HG03575 (cell line): ENCODE results near the gene THSD4.
"Not testable (repeated sequence)": the region's sequence is repeated elsewhere in the genome, so short reads cannot be mapped to it uniquely, and the experiment has no call there.

Experiments
- ATAC-seq: cut with Tn5 transposase; IDR thresholded peaks from one replicate; pipeline ENCODE4 v1.9.1; 2021; ENCODE audit not compliant: unreplicated experiment, insufficient number of reproducible peaks, low FRiP score; ENCODE audit errors: extremely low read depth

The THSD4 gene

DNA sequence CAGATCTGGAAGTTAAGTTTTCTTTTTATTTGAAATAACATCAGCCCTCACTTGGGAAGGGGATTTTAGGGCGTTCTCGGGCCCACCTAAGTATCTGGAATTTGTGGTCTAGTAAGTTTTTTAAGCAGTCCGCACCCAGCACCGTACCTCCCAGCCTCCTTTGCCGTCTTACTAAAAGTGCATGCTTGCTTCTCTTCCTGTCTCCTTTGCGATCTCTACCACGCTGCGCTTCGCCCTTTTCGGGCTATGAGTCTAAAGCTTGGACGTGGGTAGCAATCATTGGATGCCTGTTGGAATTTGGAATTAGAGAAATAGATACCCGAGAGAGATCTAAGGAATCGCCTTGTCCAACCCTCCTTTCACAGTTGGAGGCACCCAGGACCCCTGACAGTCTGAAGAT, 1.1 kb downstream of the THSD4 start:
- ATAC-seq, result no peak

DNA sequence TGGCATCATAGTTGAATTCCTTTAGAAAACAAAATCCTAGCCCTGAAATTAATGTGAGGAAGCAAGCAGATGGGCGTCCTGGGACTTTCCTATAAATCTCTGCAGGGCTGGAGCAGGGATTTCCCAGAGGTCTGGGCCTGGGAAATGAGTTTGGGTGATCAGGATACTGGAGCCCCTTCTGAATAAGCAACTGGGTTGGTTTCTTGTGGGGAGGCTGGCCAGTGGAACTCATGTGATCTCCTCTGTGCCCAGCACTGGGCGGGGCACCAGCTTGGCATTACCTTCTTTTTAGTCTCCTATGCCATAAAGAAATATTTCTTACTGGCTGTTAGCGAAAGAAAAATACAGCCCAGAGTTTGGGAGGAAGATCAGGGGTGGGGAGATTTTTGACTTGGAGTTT, 1.7 kb downstream of the THSD4 start:
- ATAC-seq, result no peak

DNA sequence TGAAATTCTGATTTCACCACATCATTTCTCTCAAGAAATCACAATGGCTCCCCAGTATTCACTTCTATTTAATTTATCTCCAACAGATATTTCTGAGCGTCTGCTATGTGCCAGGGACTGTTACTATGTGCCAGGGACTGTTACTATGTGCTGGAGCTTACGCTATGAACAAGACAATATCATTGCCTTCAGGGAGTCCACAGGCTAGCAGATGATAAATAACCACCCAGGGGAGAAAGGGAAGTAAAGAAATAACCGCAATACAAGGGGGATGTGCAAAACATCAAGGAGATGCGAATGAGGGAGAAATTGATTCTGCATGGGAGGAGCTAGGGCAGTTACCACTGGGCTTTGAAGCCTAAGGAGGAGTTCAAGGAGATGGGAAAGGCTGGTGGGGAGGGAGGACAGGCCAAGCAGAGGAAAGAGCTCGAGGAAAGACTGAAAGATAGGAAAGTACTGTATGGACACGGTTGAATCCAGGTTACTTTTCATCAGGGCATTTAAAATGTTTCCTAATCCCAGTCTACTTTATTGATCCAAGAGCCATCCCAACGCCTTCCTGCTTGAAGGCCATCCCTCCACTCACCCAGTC, 2.5 kb downstream of the THSD4 start:
- no peak for ATAC-seq

DNA sequence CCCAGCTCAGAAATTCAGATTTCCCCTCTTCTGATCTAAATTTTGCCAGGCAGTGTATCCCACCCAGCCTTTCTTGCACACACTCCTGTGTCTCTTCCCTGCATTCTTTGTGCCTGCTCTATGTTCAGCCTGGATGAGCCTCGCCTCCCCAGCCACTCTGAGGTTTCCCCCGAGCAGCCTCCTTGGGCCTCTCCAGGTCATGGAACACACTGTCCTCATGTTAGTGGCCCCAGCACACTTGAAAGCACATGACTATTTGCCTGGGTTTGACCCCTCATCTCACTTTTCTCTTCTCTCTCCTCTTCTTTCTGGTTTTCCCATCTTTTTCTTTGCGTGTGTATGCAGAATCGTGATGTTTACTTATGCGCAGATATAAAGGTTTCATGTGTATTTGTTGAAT, 3.1 kb downstream of the THSD4 start:
- no peak for ATAC-seq

DNA sequence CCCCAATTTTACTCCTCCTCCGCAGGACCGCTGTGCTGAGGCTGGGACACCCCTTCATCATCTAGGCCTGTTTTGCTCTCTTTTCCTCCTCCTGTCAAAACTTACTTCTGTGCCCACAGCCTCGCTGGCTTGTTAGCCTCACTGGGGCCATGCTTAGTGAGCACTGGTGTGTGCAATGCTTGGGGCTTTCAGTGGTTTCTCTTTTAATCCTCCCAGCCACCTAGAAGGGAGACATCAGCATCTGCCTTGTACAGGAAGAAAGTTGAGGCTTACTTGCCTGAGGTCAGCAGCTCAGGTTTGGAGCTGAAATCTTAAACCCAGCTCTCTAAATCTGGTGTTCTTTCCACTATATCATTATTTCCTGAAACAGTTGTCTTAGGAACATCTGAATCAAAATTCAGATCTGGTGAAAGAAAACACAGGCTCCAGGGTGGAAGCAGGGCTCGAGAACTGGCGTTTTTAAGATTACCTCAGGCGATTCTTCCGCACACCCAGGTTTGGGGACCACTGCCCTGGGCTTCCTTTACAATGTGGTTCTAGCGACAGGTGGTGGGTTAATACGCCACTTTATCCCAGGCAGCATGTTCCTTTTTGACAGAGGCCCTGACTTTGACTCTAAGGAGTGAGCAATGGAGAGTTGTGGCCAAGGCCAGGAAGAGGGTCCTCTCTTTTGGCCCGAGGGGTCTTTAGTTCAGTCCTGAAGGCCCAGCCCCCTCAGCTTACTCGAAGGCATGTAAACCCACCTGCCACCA, 3.8 kb downstream of the THSD4 start:
- ATAC-seq, result no peak

DNA sequence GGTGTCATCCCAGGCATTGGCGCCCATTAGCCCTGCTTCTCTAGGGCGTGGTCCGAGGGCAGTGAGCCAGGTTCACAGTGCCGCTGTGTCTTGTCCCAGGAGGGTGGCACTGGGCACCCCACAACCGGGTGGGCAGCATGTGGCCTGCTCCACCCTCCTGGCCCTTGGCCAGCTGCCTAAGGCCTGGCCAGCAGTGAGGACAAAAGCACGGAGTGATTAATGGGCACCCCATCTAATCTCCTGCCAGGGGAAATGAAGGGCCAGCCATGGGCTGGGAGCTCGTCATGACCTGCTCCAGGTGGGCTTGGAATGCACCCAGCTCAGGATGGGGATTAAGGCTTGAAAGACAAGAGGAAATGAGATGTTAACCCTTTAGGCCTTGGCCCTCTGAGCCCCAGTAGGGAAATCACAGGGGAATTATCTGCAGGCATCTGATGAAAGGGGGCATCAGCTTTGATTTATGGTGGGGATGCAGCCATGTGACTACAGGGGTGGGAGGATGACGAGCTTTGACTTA, 5.2 kb downstream of the THSD4 start:
- ATAC-seq, result no peak

DNA sequence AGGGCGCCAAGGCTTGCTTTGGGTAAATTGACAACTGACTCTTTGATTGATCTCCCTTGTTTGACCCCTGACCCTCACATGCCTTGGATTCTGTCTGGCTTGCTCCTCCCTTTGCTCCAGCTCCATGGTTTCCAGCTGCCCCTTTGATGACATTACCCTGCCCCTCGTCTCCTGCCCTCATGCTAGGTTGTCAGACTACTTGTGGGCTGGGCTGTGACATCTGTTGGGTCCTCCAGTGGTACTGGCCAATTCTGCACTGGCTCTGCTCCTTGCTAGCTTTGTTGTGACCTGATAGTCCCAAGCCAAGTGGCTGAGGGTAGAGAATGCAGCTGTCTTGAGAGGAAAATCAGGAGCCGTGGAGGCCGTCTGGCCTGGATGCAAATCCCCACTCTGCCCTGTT, 6.2 kb downstream of the THSD4 start:
- no peak for ATAC-seq

DNA sequence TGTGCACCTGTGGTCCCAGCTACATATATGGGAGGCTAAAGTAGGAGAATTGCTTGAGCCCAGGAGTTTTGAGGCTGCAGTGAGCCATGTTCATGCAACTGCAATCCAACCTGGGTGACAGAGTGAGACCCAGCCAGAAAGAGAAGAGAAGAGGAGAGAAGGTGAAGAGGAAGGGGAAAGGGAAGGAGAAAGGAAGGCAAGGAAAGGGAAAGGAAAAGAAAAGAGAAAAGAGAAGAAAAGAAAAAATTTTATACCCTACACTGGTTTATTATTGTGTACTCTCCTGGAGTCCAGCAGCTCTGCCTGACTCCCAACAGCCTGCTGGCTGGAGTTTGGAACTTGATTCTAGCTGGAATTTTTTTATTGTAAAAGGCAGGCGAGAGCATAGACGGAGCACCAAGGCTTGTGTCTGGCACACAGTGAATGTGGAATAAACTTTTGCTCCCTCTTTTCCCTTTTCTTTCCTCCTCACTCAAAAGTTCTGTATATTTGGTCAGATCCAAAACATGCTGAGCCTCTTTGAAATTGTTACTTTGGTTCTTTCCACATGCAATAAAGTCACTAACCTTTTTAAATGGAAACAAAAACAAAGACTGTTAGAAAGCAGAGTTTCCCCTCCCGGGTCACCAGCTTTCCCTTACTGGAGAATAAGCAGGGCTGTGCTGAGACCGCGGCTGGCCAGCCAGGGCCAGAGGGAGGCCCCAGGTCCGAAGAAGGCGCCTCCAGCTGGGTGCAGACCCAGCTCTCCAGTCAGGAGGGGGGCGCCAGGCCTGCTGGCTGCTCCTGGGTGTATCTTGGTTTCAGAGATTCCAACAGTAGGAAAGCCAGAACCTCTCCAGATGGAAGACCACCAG, 9.9 kb downstream of the THSD4 start:
- no peak for ATAC-seq

DNA sequence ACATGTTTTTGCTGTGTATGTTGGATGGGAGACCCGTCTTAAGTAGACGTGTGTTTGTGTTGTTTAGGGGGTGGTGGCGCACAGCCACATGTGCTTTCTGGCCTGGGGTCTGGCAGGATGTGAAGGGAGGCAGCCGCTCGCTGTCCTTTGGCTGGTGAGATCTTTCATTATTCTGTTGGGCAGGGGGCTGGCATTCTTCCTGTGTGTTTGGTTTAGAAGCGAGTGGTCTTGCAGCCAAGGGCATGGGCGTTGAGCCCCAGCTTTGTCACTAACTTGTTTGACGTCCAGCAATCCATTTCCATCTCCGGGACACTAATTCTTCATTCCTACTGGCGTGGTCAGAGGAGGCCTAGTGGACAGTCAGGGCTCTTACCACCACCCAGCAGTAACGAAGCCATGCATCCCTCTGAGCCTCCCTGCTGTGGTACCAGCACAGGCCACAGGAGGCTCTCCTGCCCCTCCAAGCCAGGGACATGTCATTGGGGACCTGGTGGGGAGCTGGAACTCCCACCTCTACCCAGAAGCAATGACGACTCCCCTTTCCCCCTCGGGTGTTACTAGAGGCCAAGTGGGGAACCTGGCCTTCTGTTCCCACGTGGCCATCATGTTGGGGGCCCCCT, 10.7 kb downstream of the THSD4 start:
- no peak for ATAC-seq

DNA sequence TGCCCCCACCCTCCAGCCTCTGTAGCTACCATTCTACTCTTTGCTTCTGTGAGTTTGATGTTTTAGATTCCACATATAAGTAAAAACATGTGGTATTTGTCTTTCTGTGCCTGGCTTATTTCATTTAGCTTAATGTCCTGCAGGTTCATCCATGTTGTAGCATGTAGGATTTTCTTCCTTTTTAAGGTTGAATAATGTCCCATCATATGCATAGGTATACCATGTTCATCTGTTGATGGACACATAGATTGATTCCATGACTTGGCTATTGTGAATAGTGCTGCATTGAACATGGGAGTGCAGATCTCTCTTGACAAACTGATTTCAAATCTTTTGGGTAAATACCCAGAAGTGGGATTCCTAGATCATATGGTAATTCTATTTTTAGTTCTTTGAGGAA, 11.8 kb downstream of the THSD4 start:
- no peak for ATAC-seq

DNA sequence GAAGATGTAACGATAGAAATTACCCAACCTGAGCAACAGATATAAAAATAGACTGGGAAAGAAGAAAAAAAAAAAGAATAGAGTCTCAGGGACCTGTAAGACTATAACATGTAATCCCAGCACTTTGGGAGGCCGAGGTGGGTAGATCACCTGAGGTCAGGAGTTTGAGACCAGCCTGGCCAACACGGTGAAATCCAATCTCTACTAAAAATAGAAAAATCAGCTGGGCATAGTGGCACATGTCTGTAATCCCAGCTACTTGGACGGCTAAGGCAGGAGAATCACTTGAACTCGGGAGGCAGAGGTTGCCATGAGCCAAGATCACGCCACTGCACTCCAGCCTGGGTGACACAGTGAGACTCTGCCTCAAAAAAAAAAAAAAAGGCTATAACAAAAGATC, 12.9 kb downstream of the THSD4 start:
- not testable (repeated sequence) for ATAC-seq

DNA sequence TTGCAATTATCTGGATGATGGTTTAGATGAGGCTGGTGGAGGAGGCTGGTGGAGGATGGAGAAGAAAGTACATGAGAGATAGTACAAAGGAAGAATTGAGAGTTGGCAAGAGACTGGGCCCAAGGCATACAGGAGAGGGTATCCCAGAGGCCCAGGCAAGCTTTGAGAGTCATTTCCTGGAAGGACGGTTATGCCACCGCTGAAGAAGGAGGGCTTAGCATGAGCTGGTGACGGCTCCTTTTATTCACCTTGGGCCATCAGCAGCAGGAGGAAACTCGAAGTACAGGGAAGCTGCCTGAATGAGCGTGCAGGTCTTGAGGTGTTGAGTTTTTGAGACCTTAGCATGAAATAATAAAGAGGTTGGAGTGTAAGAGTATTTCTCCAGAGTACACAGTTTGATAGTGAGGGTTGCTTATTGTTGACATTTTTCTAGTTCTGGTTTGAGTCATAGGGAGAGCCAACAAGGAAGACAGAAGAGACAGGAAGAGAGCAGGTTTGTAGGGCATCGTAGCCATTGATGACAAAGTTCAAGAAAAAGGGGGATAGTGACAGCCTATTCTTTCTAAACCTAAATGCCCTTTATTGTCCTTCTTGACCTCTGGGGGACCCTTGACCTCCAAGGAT, 13.8 kb downstream of the THSD4 start:
- ATAC-seq, result no peak

DNA sequence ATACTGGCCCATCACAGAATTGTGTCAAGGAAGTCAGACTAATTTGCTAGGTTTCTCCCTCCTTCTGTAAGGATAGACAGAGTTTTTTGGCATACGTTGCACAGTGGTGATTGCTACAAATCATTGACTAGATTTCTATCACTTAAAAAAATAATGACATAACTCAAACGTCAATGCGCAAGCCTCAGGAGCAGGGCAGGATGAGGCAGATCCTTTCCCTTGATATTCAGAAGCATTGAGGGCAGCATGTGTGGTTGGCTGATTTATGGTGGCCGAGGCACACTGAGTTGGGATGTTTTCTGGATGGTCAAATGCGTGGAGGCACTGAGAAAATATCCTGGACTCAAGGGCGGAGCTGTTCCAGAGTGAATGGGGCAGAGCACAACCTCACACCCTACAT, 14.4 kb downstream of the THSD4 start:
- ATAC-seq, result no peak

DNA sequence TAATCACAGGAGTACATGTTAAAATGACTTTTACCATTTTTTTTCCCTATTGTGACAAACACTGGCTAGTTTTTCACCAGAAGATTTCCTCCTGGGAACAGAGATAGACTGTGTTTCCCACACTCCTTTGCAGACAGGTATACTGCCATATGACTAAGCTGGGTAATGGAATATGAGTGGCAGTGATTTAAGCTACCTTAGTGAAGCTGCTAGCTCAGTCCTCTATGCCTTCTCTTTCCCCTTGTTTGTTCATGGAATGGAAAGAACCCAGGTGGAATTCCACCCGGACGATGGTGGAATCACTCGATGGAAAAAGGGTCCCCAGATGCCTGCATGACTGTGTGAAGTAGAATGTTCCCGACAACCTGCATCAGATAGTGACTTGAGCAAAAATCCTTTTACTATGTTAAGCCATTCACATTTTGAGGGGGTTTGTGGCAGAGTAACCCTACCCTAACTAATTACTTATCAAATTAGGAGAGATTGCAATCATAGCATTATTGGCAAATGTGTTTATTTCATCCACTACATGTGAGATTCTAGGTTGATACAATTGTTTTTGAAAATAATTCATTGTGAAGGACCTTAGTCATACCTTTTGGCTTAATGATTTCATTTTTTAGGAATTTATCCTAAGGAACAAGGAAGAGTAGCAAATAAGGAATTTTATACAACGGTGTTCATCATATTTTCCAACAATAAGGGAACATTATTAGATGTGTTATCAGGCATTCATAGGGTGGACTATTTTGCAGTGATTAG, 16.5 kb downstream of the THSD4 start:
- no peak for ATAC-seq

DNA sequence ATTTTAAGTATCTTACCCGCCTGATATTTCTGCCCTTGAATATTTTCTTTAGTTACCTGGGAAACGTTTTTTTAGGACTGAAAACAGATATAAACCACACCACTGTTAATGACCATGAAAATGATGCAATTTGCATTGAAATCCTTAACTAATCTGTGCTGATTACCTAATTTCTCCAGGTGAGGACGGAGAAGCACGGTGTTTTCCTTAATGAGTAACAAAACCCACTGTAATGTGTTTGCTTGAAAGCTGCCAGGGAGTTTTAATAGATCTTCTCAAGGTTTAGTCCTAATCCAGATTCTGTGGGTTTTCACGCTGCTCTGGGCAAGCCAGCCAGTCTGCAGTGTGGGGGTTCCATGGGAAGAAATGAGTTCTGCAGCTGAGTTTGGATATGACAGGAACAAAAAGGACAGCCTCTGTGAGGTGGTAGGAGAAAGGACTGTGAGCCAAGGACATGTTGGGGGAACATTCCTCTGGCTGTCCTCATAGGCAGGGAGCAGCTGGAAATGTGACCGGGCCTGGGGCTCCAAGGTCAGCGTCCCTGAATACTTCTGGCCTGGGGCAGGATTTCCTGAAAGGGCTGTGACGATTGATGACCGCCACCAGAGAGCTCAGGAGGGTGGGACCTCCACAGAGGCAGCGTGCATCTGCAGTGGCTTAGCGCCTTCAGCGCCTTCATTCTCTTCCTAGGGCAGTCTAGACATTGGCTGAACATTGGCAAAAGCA, 18.6 kb downstream of the THSD4 start:
- ATAC-seq, result no peak

DNA sequence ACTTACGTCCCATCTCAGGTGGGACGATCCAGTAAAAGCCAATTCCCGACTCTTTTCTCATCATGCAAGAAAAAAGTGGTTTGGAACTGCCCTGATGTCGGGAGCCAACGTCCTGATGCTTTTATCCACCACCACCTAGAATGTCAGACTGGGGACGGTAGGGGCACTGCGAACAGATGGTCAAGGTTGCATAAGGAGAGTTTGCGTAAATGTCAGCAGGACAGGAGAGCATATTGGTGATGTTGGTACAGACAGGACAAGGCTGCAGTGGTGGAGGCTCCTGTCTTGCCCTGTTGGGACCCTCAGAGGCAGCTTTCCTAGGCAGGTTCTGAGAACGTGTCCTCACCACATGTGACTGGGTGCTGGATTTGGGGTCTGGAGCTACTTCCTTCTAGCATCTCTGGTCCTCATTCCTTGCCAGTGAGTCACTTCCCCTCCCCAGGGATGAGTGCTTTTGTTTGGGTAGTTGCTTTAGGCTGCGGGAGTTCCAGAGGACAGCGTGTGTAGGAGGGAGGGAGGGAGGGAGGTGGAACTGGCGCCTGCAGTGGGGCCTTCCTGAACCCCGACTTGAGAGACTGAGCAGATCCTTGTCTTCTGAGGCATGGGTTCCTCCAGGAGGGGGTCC, 21.0 kb downstream of the THSD4 start:
- ATAC-seq, result no peak

DNA sequence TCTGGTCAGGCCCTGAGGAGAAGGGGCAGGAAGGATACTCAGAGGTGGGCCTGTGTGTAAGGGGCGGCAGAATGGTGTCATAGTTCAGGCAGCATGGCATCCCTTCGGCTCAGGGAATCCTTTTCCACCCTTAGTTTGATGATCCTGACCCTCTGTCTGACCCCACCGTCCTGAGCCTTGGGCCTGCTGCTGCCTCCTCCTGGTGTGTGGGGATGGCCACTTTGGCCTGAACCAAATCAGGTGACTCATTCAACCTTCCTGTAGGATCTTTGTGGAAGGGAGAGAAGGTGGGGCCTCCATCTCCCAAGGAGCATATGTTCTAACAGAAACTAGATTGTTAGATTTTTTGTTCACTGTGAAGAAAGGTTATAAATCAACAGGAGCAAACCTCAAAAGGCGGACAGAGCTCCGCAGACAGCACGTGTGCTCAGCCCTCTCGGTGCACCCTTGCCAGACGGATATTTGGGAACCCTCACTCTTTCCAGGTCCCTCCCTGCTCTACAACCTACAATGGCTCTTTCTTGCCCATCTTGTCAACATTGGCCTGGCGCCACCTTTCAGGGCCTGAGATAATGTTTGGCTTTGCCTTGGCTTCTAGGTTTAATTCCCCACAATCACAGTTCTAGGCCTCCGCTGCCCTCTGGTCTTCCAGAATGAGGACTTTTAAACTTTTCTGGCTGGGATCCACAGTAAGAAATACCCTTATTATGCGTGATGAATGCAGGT, 21.7 kb downstream of the THSD4 start:
- no peak for ATAC-seq
